ENCODE results near the gene PAX7. TPM values are rescaled to one million over a fixed set of nuclear protein-coding genes. Genes with fewer than 3 reads are reported as not detected.
"Not testable (repeated sequence)": the region's sequence is repeated elsewhere in the genome, so short reads cannot be mapped to it uniquely, and the experiment has no call there.

The PAX7 gene
- total RNA-seq, 2 experiments from 2014 or later = not detected

GRCh38 chr1:18684303-18684702 is 53.7 kb downstream of the PAX7 start:
- no peak for DNase-seq
- Mint-ChIP-seq H3K27ac (no peak overlapping the region), H3K9me3 (no peaks in the 10 kb centered on the region), H3K4me3 (no peak overlapping the region), H3K36me3 (no peaks in the 10 kb centered on the region), H3K27me3 (peaks cover 18% of the 10 kb centered on the region), H3K4me1 (ENCODE audit: low read depth) (no peaks in the 10 kb centered on the region)
- CTCF ChIA-PET = interaction anchor here (1.3 kb wide), 1 partner anchor 87 kb away, joined by 5 read pairs; no protein-coding TSS in a partner anchor
- intact Hi-C loops (cut with micrococcal nuclease) = no loop called here
- POLR2A ChIA-PET = no interaction called here

- H3K4me1 Mint-ChIP-seq (ENCODE audit: low read depth) = no peaks in the 10 kb centered on the region
- intact Hi-C loops (cut with micrococcal nuclease) = no loop called here
- CTCF ChIA-PET = interaction anchor here (0.7 kb wide), 1 partner anchor 11 kb away, joined by 3 read pairs; no protein-coding TSS in a partner anchor
These were observed 55.9 kb downstream of the PAX7 start for GRCh38 chr1:18686540-18686939.

GRCh38 chr1:18687273-18687672 is 56.6 kb downstream of the PAX7 start:
- peaks cover 21% of the 10 kb centered on the region for H3K27me3 Mint-ChIP-seq
- POLR2A ChIA-PET = no interaction called here
- no peak overlapping the region for H3K27ac Mint-ChIP-seq
- no peaks in the 10 kb centered on the region for H3K4me1 Mint-ChIP-seq (ENCODE audit: low read depth)
- intact Hi-C loops (cut with micrococcal nuclease) = no loop called here
- H3K4me3 Mint-ChIP-seq = no peak overlapping the region
- no peaks in the 10 kb centered on the region for H3K36me3 Mint-ChIP-seq
- no peak for DNase-seq
- no peaks in the 10 kb centered on the region for H3K9me3 Mint-ChIP-seq
- CTCF ChIA-PET = no interaction called here

More at GRCh38 chr1:18686540-18686939, 55.9 kb downstream of the PAX7 start:
- Mint-ChIP-seq H3K36me3 (no peaks in the 10 kb centered on the region), H3K9me3 (no peaks in the 10 kb centered on the region), H3K4me3 (no peak overlapping the region), H3K27ac (no peak overlapping the region), H3K27me3 (peaks cover 19% of the 10 kb centered on the region)
- no peak for DNase-seq
- POLR2A ChIA-PET = no interaction called here

- no peak overlapping the region for H3K4me3 Mint-ChIP-seq
- H3K4me1 Mint-ChIP-seq (ENCODE audit: low read depth) = no peaks in the 10 kb centered on the region
- no peaks in the 10 kb centered on the region for H3K9me3 Mint-ChIP-seq
- no peaks in the 10 kb centered on the region for H3K36me3 Mint-ChIP-seq
- H3K27ac Mint-ChIP-seq = no peak overlapping the region
- peaks cover 22% of the 10 kb centered on the region for H3K27me3 Mint-ChIP-seq
- ChIA-PET CTCF (no interaction called here), POLR2A (no interaction called here)
- intact Hi-C loops (cut with micrococcal nuclease) = no loop called here
- DNase-seq = no peak
These were observed 61.0 kb downstream of the PAX7 start for GRCh38 chr1:18691648-18692047.

- Mint-ChIP-seq H3K36me3 (no peaks in the 10 kb centered on the region), H3K4me1 (ENCODE audit: low read depth) (no peaks in the 10 kb centered on the region), H3K27me3 (peaks cover 26% of the 10 kb centered on the region), H3K27ac (no peak overlapping the region), H3K9me3 (no peaks in the 10 kb centered on the region), H3K4me3 (no peak overlapping the region)
- ChIA-PET POLR2A (no interaction called here), CTCF (no interaction called here)
- intact Hi-C loops (cut with micrococcal nuclease) = no loop called here
- DNase-seq = no peak
These were observed 62.8 kb downstream of the PAX7 start for GRCh38 chr1:18693256-18694098.

- H3K36me3 Mint-ChIP-seq; H3K4me3 Mint-ChIP-seq; H3K27ac Mint-ChIP-seq; CTCF ChIA-PET; H3K9me3 Mint-ChIP-seq; DNase-seq; H3K4me1 Mint-ChIP-seq (ENCODE audit: low read depth); POLR2A ChIA-PET; intact Hi-C loops (cut with micrococcal nuclease): not testable (repeated sequence)
- H3K27me3 Mint-ChIP-seq = peaks cover 29% of the 10 kb centered on the region
These were observed 63.6 kb downstream of the PAX7 start for GRCh38 chr1:18694289-18694688.

- no peak for DNase-seq
These were observed 66.9 kb downstream of the PAX7 start for GRCh38 chr1:18697541-18697940.

GRCh38 chr1:18700530-18700929 is 69.9 kb downstream of the PAX7 start:
- no peak overlapping the region for H3K4me3 Mint-ChIP-seq
- ChIA-PET CTCF (no interaction called here), POLR2A (no interaction called here)
- no peak overlapping the region for H3K27ac Mint-ChIP-seq
- no peaks in the 10 kb centered on the region for H3K9me3 Mint-ChIP-seq
- peaks cover 24% of the 10 kb centered on the region for H3K27me3 Mint-ChIP-seq
- intact Hi-C loops (cut with micrococcal nuclease) = no loop called here
- DNase-seq = no peak
- H3K4me1 Mint-ChIP-seq (ENCODE audit: low read depth) = no peaks in the 10 kb centered on the region
- H3K36me3 Mint-ChIP-seq = no peaks in the 10 kb centered on the region

More at GRCh38 chr1:18697541-18697940, 66.9 kb downstream of the PAX7 start:
- Mint-ChIP-seq H3K4me3 (no peak overlapping the region), H3K27ac (no peak overlapping the region), H3K27me3 (peaks cover 27% of the 10 kb centered on the region), H3K9me3 (no peaks in the 10 kb centered on the region), H3K36me3 (no peaks in the 10 kb centered on the region), H3K4me1 (ENCODE audit: low read depth) (no peaks in the 10 kb centered on the region)
- ChIA-PET CTCF (no interaction called here), POLR2A (no interaction called here)
- intact Hi-C loops (cut with micrococcal nuclease) = no loop called here

GRCh38 chr1:18701183-18701582 is 70.5 kb downstream of the PAX7 start:
- CTCF ChIA-PET = no interaction called here
- POLR2A ChIA-PET = no interaction called here
- intact Hi-C loops (cut with micrococcal nuclease) = no loop called here
- no peaks in the 10 kb centered on the region for H3K36me3 Mint-ChIP-seq
- peaks cover 24% of the 10 kb centered on the region for H3K27me3 Mint-ChIP-seq
- H3K9me3 Mint-ChIP-seq = no peaks in the 10 kb centered on the region
- H3K4me1 Mint-ChIP-seq (ENCODE audit: low read depth) = no peaks in the 10 kb centered on the region
- H3K27ac Mint-ChIP-seq = no peak overlapping the region
- no peak overlapping the region for H3K4me3 Mint-ChIP-seq
- no peak for DNase-seq

- no peaks in the 10 kb centered on the region for H3K36me3 Mint-ChIP-seq
- no peak overlapping the region for H3K27ac Mint-ChIP-seq
- peaks cover 19% of the 10 kb centered on the region for H3K27me3 Mint-ChIP-seq
- no peaks in the 10 kb centered on the region for H3K9me3 Mint-ChIP-seq
- intact Hi-C loops (cut with micrococcal nuclease) = no loop called here
- no peak for DNase-seq
- H3K4me1 Mint-ChIP-seq (ENCODE audit: low read depth) = no peaks in the 10 kb centered on the region
- no peak overlapping the region for H3K4me3 Mint-ChIP-seq
- ChIA-PET CTCF (no interaction called here), POLR2A (no interaction called here)
These were observed 72.5 kb downstream of the PAX7 start for GRCh38 chr1:18703041-18703621.

- Mint-ChIP-seq H3K4me3 (no peak overlapping the region), H3K4me1 (ENCODE audit: low read depth) (no peaks in the 10 kb centered on the region), H3K9me3 (no peaks in the 10 kb centered on the region), H3K27me3 (peaks cover 29% of the 10 kb centered on the region), H3K27ac (no peak overlapping the region), H3K36me3 (no peaks in the 10 kb centered on the region)
- intact Hi-C loops (cut with micrococcal nuclease) = no loop called here
- POLR2A ChIA-PET = no interaction called here
- CTCF ChIA-PET = no interaction called here
- no peak for DNase-seq
These were observed 75.2 kb downstream of the PAX7 start for GRCh38 chr1:18705811-18706210.

- H3K27me3 Mint-ChIP-seq = peaks cover 28% of the 10 kb centered on the region
- no peak overlapping the region for H3K27ac Mint-ChIP-seq
- H3K4me1 Mint-ChIP-seq (ENCODE audit: low read depth) = no peaks in the 10 kb centered on the region
- H3K4me3 Mint-ChIP-seq = no peak overlapping the region
- POLR2A ChIA-PET = no interaction called here
- H3K36me3 Mint-ChIP-seq = no peaks in the 10 kb centered on the region
- H3K9me3 Mint-ChIP-seq = no peaks in the 10 kb centered on the region
- DNase-seq = no peak
- CTCF ChIA-PET = no interaction called here
- intact Hi-C loops (cut with micrococcal nuclease) = no loop called here
These were observed 77.1 kb downstream of the PAX7 start for GRCh38 chr1:18707696-18708257.

- Mint-ChIP-seq H3K36me3 (no peaks in the 10 kb centered on the region), H3K4me1 (ENCODE audit: low read depth) (no peaks in the 10 kb centered on the region), H3K27me3 (peaks cover 35% of the 10 kb centered on the region), H3K27ac (no peak overlapping the region), H3K4me3 (no peak overlapping the region), H3K9me3 (no peaks in the 10 kb centered on the region)
- CTCF ChIA-PET = no interaction called here
- POLR2A ChIA-PET = no interaction called here
- no peak for DNase-seq
- intact Hi-C loops (cut with micrococcal nuclease) = no loop called here
These were observed 79.4 kb downstream of the PAX7 start for GRCh38 chr1:18710002-18710401.
